Activated CD8-positive, alpha-beta memory T cell treated with anti-CD3 and anti-CD28 coated beads, Interleukin-2, amount 50 U/mL, for 1 hour (primary cell): ENCODE results near the gene CTNNA2.

Experiments
- DNase-seq: peaks from one replicate; pipeline ENCODE4 v3.0.0-alpha.2; 2020; ENCODE audit errors: extremely low read depth

Gene CTNNA2

GRCh38 chr2:79855264-79856006 is 342.6 kb downstream of the CTNNA2 start:
- DNase-seq = no peak

GRCh38 chr2:79857888-79858287 is 345.0 kb downstream of the CTNNA2 start:
- no peak for DNase-seq

- no peak for DNase-seq
These were observed 347.6 kb downstream of the CTNNA2 start for GRCh38 chr2:79860228-79861058.

- no peak for DNase-seq
These were observed 348.2 kb downstream of the CTNNA2 start for GRCh38 chr2:79861059-79861374.

- DNase-seq = no peak
These were observed 349.9 kb downstream of the CTNNA2 start for GRCh38 chr2:79862756-79863155.

GRCh38 chr2:79872656-79873055 is 359.8 kb downstream of the CTNNA2 start:
- no peak for DNase-seq

- no peak for DNase-seq
These were observed 361.2 kb downstream of the CTNNA2 start for GRCh38 chr2:79874015-79874414.

GRCh38 chr2:79876430-79876829 is 363.6 kb downstream of the CTNNA2 start:
- DNase-seq = no peak

- no peak for DNase-seq
These were observed 369.7 kb downstream of the CTNNA2 start for GRCh38 chr2:79882548-79882947.

- DNase-seq = no peak
These were observed 375.0 kb downstream of the CTNNA2 start for GRCh38 chr2:79887747-79888374.

GRCh38 chr2:79892123-79892522 is 379.3 kb downstream of the CTNNA2 start:
- DNase-seq = no peak

- no peak for DNase-seq
These were observed 386.3 kb downstream of the CTNNA2 start for GRCh38 chr2:79899196-79899595.

- DNase-seq = no peak
These were observed 388.3 kb downstream of the CTNNA2 start for GRCh38 chr2:79901161-79901560.

- DNase-seq = no peak
These were observed 390.6 kb downstream of the CTNNA2 start for GRCh38 chr2:79903222-79904000.

GRCh38 chr2:79906139-79906890 is 393.5 kb downstream of the CTNNA2 start:
- no peak for DNase-seq

GRCh38 chr2:79909521-79909920 is 396.7 kb downstream of the CTNNA2 start:
- DNase-seq = no peak

GRCh38 chr2:79910643-79911042 is 397.8 kb downstream of the CTNNA2 start:
- DNase-seq = no peak

- no peak for DNase-seq
These were observed 402.6 kb downstream of the CTNNA2 start for GRCh38 chr2:79915455-79915854.

GRCh38 chr2:79916285-79916684 is 403.4 kb downstream of the CTNNA2 start:
- no peak for DNase-seq

GRCh38 chr2:79920512-79921076 is 407.7 kb downstream of the CTNNA2 start:
- DNase-seq = no peak

GRCh38 chr2:79929624-79930023 is 416.8 kb downstream of the CTNNA2 start:
- DNase-seq = no peak
